OCI-M2 (cell line): ENCODE results near the gene SHISA4.
"Not testable (repeated sequence)": the region's sequence is repeated elsewhere in the genome, so short reads cannot be mapped to it uniquely, and the experiment has no call there.

ENCODE experiments used
- DNase-seq: peaks from one replicate; lab custom pipeline; 2025; ENCODE audit not compliant: unreplicated experiment; lab: John Stamatoyannopoulos, UW

The SHISA4 gene, protein sequence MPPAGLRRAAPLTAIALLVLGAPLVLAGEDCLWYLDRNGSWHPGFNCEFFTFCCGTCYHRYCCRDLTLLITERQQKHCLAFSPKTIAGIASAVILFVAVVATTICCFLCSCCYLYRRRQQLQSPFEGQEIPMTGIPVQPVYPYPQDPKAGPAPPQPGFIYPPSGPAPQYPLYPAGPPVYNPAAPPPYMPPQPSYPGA

DNA sequence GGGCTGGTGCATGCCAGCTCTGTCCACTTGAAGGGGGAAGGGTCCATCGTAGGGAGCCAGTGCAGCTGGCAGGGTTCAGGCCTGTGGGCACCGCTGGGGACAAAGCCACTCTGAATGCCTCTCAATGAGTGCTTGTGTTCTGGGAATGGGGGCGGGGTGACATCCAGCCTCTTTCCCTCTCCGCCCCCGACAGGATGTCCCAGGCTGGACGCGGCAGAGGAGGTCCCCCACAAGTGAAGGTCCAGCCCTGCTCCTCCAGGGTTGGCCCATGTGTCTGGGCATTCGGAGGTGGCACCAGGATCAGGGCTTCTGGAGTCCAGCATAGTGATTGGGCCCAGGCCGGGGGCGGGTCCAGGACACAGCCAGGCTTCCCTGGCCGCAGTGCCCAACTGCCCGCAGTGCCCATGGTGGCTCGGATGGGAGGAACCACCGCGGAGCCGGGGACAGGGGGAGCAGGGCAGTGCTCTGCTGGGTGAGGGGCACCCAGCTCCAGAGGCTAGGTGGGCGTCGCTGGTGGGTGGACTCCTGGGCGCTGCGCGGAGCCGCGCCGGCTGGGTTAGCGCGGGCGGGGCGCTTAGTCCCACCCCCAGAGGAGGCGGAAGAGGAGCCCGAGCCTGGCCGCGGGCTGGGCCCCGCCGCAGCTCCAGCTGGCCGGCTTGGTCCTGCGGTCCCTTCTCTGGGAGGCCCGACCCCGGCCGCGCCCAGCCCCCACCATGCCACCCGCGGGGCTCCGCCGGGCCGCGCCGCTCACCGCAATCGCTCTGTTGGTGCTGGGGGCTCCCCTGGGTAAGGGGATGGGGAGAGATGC, at the start of gene SHISA4:
TSS of gene SHISA4 (plus strand) at position 617 of the 808 bp plus-strand sequence. CDS start at position 714, 97 bp downstream.
- DNase-seq = no peak

DNA sequence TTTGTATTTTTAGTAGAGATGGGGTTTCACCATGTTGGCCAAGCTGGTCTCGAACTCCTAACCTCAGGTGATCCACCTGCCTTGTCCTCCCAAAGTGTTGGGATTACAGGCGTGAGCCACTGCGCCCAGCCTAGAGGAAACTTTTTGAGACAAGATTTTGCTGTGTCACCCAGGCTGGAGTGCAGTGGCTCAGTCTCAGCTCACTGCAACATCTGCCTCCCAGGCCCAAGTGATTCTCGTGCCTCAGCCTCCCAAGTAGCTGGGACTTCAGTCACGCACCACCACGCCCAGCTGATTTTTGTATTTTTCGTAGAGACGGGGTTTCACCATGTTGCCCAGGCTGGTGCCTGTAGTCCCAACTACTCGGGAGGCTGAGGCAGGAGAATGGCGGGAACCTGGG, 49.6 kb upstream of the SHISA4 start:
- not testable (repeated sequence) for DNase-seq

DNA sequence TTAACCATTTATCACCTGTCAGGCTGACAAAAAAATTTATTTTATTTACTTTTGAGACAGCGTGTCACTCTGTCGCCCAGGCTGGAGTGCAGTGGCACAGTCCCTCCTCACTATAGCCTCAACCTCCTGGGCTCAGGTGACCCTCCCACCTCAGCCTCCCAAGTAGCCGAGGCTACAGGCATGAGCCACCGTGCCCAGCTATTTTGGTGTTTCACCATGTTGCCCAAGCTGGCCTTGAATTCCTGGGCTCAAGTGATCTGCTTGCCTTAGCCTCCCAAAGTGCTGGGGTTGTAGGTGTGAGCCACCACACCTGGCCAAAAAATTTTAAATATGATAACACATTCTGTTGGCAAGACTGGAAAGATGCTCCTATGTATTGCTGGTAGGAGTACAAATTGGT, 48.6 kb upstream of the SHISA4 start:
- DNase-seq = no peak

DNA sequence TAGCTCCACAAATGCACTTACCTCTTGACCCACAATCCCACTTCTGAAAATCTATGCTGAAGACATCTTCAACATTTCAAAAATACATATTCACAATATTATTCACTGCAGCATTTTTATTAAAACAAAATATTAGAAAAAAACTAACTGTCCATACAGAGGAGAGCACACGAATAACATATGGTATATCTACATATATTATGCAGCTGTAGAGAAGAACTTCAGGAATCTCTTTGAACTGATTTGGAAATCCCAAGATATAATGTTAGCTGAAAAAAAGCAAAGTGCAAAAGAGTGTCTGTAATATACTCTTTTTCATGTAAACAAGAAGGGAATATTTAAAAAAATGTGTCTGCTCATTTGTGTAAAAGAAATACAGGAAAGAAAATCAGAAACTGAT, 48.2 kb upstream of the SHISA4 start:
- DNase-seq = no peak

DNA sequence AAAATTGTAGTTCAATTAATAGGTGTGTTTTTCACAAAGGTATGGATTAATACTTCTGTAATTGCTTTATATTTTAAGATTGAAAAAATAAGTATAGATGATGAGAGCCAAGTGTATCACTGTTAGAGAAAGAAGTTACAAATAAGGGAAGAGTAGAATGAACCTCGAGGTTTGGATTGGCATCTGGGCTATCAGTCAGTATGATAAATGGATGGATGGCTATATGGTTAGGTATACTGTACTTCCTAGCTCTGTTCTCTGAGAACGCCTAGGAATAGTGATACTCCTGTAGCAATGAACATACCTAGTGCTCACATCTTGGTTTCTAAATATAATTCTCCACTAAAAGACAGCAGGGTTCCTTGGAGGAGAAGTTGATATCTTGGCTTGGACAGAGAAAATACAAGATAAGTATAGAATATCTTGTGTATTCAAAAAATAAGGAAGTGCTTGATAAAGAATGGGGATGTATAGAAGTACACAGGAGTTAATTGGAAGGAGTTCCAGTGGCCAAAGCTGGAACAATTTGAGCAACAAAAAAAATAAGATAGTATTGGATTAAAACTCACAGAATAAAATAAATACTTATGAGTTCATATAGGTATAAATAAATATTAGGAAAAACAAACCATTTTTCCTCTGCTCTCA, 47.3 kb upstream of the SHISA4 start:
- no peak for DNase-seq

DNA sequence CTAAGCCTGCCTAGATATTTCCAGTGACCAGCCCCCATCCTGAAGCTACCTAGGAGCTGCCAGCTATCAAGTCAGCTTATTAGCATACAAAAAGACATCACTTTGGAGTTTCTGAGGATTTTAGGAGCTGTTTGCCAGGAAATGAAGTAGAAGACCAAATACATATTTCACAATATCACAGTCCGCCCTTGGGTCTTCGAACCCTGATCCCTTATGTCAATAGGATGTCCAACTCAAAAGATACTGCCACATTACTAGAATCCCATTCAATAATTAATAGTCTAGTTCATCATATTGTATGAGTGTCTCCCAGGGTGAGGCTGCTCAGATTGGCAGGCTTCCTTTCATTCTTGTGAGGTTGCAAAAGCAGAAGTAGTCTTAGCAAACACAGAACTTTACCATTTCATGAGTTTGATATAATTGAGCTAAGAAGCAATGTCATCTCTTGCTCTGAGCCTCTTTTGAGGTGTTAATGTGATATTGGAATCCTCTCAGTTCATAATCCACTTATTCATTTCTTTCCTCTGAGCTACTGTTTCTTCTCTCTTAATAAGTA, 46.1 kb upstream of the SHISA4 start:
- DNase-seq = no peak

DNA sequence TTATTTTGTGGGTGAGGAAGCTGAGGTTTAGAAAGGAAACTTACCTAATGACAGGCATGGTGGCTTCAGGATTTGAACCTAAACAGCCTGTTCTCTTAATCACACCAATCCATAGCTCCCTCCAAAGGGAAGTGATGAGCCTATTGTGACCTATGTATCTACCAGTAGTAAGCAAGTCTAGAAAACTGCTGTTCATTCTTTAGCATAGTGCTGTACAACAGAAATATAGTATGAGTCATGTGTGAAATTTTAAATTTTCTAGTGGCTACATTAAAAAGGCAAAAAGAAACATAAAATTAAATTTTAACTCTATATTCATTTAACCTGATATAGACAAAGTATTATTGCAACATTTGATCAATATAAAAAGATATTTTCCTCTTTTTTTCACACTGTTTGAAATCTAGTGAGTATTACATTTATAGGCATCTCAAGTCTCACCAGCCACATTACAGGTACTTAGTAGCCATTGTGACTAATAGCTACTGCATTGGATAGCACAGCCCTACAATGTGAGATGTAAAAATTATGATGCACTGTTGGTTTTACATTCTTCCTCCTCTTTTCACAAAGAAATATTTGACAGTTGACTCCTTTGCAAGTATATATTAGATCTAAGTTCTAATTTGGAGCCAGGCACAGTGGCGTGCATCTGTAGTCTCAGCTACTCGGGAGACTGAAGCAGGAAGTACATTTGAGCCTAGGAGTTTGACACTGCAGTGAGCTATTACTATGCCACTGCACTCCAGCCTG, 43.2 kb upstream of the SHISA4 start:
- no peak for DNase-seq

DNA sequence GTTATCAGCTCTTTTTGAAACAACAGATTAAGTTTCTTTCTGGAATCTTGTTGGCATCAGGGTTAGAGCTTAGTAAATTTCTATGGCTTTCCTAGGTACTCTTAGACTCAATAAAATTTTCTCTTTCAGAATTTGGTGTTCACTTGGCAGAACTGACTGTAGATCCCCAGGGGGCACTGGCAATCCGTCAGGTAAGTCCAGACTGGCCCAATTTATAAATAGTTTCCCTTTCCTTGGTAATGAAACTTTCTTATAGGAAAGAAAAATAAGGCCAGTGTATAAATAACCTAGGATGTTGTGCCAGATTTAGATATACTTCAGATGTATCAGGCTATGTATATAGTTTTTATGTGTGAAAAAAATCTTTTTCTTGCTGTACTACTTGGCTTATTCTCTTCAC, 41.5 kb upstream of the SHISA4 start:
- DNase-seq = no peak

DNA sequence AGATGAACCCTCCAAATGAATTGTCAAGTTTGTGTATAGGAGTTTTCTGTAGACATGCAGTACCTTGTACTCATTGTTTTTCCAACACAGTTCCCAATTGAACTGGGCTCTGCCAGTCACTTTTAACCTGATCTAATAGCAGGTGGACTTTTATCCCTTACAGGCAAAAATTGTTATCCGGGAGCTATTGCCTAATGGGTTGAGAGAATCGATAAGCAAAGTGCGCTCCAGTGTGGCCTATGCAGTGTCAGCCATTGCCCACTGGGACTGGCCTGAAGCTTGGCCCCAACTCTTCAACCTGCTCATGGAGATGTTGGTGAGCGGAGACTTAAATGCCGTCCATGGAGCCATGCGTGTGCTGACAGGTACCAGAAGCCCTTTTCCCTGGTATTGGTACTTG, 40.5 kb upstream of the SHISA4 start:
- no peak for DNase-seq

DNA sequence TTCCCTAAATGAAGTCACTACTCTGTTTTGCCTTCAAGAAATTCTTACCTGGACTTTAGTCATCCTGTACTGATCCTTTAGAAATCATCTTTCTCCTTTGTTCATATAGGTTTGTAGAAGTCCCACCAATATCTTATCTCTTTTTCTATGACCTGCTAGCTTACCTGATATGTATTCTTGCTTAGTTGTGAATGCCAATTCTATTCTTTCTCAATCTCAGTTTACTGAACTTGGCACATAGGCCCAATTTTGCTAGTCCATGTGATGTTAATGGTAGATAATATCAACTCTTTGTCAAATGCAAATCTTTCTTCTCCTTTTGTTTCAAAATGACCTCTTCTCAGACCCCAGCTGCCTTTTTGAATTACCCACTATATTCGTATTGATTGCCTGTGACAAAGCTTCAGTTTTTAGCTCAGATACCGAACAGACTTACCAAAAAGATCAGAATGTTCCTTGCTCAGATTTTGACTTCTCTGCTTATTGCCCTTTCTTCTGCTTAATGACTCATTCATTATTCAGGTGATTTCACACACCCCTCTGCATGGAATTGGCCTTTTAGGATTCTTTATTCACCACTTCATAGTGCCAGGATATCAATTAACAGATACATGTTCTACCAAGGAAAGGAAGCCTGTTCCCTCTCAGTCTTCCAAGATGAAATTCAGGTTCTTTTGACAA, 39.2 kb upstream of the SHISA4 start:
- DNase-seq = no peak

DNA sequence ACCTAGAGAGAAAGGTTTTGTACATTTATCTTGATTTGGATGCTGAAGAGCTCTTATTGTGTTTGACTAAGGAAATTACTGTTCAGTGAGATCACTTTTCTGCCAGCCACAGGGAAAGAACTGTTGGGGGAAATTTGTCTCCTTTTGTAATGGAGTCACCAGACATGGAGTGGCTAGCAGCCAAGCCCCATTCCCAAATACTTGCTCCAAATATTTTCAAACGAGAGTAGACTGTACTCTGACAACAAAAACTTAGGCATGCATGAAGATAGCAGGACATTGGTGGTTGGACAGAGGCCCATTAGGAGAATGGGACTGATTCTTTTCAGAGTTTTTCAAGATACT, 38.7 kb upstream of the SHISA4 start:
- no peak for DNase-seq

DNA sequence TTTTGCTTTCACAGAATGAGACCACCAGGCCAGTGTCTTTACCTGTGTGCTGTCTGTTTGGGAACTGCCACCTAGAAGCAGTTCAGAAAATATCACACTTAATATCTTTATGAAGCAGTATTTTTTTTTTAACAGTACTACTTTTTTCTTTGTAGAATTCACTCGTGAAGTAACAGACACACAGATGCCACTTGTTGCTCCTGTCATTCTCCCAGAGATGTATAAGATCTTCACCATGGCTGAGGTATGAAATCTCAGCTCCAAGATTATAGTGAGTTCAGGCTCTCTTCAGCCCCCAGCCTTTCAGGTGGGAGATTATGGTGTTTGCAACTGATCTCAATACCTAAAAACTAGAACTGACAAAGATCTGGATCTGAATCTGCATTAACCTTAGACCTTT, 36.7 kb upstream of the SHISA4 start:
- no peak for DNase-seq

DNA sequence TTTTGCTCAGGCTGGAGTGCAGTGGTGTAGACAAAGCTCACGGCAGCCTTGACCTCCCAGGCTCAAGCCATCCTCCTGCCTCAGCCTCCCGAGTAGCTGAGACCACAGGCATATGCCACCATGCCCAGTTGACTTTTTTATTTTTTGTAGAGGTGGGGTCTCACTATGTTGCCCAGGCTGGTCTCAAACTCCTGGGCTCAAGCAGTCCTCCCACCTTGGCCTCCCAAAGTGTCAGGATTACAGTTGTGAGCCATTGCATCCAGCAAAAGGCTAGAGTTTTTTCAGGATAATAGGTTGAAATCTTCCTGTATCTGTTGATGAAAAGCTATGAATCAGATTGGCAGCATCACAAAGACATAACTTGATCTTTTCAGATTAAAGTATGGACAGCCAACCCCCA, 32.0 kb upstream of the SHISA4 start:
- DNase-seq = not testable (repeated sequence)

DNA sequence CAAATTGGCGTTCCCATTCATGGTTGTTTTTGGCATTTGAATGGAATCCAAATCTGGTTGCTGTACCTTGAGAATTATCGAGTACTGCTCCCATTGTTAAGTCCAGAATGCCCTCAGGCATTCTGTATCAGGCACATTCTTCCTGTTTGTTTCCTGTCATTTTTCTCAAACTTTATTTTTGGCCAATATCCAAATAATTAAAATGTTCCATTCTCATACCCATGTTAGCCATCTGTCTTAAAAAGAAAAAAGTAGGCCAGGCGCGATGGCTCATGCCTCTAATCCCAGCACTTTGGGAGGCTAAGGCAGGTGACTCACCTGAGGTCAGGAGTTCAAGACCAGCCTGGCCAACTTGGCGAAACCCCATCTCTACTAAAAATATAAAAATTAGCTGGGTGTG, 29.3 kb upstream of the SHISA4 start:
- DNase-seq = no peak

DNA sequence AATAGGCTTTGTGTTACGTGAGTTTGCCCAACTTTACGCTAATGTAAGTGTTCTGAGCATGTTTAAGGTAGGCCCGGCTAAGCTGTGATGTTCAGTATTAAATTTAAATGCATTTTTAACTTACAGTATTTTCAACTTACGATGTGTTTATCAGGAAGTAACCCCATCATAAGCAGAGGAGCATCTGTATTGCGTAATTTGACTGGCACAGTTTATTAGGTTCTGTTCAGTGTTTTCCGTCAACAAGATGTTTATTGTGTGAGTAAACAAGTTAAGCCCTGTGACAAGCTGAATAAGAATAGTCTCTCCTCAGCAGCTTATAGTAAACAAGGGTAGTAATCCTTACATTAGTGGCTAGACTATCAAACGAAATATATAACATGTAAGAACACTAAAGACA, 27.2 kb upstream of the SHISA4 start:
- DNase-seq = no peak

DNA sequence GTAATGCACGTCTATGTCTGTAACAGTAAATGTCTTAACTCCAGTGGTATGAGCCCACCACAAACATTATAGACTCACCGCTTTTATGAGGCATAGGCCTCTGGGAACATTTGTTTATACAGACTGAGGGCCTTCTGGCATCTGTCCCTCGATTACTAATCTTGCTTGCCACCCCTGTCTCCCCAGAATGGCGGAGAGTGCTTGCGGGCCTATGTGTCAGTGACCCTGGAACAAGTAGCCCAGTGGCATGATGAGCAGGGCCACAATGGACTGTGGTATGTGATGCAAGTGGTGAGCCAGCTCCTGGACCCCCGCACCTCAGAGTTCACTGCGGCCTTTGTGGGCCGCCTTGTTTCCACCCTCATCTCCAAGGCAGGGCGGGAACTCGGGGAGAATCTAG, 18.3 kb upstream of the SHISA4 start:
- no peak for DNase-seq

DNA sequence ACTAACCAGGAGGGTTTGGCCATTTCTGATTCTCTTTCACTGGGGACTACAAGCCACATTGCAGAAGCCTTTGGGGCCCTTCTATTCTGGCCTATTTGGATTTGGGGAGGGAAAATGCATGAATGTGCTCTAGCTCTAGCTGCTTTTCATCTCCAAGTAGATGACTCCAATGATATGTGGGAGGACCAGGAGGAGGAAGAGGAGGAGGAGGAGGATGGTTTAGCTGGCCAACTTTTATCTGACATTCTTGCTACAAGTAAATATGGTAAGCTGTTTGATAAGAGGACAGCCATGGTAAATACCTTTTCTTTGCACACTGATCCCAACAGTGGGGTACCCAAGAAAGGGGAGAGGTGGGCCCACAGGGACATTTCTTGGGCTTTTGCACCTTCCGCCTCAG, 14.0 kb upstream of the SHISA4 start:
- DNase-seq = no peak

DNA sequence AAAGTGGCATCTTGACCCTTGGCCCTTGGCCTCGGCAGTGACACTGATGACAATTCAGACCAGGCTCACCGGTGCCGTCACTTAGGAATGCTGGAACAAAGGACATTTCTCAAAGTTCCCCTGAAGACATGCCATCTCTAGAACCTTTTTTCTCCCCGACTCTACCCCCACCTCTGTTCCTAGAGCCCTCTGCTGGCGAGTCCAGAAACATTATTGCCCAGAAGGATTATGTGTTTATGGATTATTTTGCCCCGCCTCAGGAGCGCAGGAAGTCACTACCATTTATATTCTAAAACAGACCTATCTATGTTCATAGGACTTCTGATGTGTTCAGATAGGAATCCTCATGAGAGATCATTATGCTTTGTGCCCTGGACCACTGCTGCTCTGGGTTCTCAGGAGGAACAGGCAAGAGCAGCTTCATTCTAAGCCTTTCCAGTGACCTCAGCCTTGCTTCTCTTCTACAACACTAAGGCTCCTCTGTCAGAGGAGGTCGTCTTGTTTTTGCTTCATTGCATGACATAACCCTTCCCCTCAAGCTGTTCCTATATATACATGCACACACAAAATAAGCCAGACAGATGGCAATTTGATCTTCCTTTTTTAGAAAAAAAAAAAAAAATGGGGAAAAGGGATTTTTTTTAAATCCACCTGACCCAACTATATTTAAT, 12.4 kb upstream of the SHISA4 start:
- DNase-seq = no peak

DNA sequence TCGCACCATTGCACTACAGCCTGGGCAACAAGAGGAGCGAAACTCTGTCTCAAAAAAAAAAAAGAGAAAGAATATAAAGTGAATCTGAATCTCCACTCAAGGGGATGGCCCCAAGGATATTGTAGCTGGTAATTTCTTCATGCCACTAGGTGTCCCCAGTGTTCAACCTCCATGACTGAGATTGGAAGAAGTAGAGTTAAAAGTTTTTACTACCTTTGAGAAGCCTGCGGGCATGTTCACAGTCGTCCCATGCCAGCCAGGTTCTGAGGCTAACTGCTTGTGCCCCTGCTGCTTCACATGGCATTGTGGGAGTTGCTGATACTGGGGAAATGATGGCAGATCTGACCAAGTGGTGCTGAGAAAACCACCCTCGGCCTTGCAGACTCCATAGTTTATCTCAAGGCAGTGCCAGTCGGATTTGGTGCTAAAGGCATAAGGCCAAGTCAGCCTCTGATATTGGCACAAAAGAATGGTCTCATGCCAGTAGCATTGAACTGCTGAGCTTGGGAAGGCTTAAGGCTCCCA, 10.8 kb upstream of the SHISA4 start:
- no peak for DNase-seq

DNA sequence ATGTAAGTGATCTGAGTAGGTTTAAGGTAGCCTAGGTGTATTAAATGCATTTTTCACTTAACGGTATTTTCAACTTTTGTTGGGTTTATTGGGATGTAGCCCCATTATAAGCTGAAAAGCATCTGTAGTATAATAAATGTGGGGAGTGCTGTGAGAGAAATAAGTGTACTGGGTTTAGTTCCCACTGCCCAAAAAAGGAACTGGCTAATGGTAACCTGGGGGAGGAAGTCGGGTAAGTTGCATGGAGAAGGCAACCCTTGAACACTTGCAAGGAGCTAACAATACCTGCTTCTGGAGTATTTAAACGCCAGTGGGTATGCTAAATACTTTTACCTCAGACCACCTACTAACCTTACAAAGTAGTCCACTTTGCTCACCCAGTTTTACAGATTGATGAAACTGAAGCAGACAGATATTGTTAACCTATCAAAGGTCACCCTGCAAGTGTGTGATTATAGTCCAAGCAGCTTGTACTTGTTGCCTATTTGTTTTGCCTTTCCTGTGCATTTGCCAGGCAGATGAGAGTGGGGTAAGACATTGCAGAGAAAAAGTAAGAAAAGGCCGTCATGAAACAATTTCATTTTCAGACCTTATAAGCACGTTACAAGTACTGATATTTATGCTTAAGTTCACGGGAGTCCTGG, 7.6 kb upstream of the SHISA4 start:
- no peak for DNase-seq
